H1 (cell line): ENCODE results near the gene ILDR2. TPM values are rescaled to one million over a fixed set of nuclear protein-coding genes. Genes with fewer than 3 reads are reported as not detected.
A peak's percentile ranks its signal among the peaks of the same experiment; 100 is the strongest.

ENCODE experiments used
- BCL11A ChIP-seq, 2 experiments: IDR thresholded peaks; one replicate each; pipeline ENCODE4 v1.6.1; 2011; ENCODE audit warnings: low read depth in 2 of 2, low read length in 2 of 2, mild to moderate bottlenecking in 2 of 2
- CHD1 ChIP-seq: IDR thresholded peaks from 2 replicates; pipeline ENCODE4 v1.6.1; 2012; ENCODE audit warnings: low read depth, low read length, improper control_type of control experiment
- CHD2 ChIP-seq: IDR thresholded peaks from 2 replicates; pipeline ENCODE4 v1.6.1; 2012; ENCODE audit warnings: low read length, improper control_type of control experiment
- CREB1 ChIP-seq: IDR thresholded peaks from 2 replicates; pipeline ENCODE4 v1.6.1; 2012; ENCODE audit warnings: inconsistent platforms
- EZH2 ChIP-seq: fragments of 200-600 bp; sonication (generic); IDR thresholded peaks from 2 replicates; pipeline ENCODE4 v1.7.1; 2012; ENCODE audit warnings: low read depth, mild to moderate bottlenecking, moderate library complexity, low read length, inconsistent platforms; ENCODE audit not compliant: severe bottlenecking
- KDM1A ChIP-seq: fragments of 200-600, 300-600 bp; sonication (generic); IDR thresholded peaks from 2 replicates; pipeline ENCODE4 v1.7.1; 2016; ENCODE audit warnings: mild to moderate bottlenecking, low read length, borderline replicate concordance
- KDM4A ChIP-seq: IDR thresholded peaks from one replicate; pipeline ENCODE4 v1.7.1; 2012; ENCODE audit warnings: low read depth, mild to moderate bottlenecking, moderate library complexity, low read length, inconsistent platforms; ENCODE audit not compliant: severe bottlenecking
- MAFK ChIP-seq: IDR thresholded peaks from 2 replicates; pipeline ENCODE4 v1.6.1; 2012; ENCODE audit warnings: low read depth, mild to moderate bottlenecking, improper control_type of control experiment, low read length
- NANOG ChIP-seq: IDR thresholded peaks from 2 replicates; pipeline ENCODE4 v1.6.1; 2011; ENCODE audit warnings: low read length, low read depth, mild to moderate bottlenecking, inconsistent platforms; ENCODE audit not compliant: insufficient read depth, poor library complexity, severe bottlenecking
- POLR2AphosphoS5 ChIP-seq: IDR thresholded peaks from 2 replicates; pipeline ENCODE4 v1.6.1; 2011; ENCODE audit warnings: low read depth, low read length
- RFX5 ChIP-seq: IDR thresholded peaks from 2 replicates; pipeline ENCODE4 v1.6.1; 2011; ENCODE audit warnings: low read depth, low read length, improper control_type of control experiment, borderline replicate concordance
- RXRA ChIP-seq: IDR thresholded peaks from 2 replicates; pipeline ENCODE4 v1.6.1; 2011; ENCODE audit warnings: low read depth, mild to moderate bottlenecking, low read length, moderate library complexity; ENCODE audit not compliant: insufficient read depth
- SIN3A ChIP-seq, 2 experiments: IDR thresholded peaks in 1 of 2; conservative IDR thresholded peaks in 1 of 2; 2 replicates each; pipeline ENCODE4 v1.6.1; 2011 to 2012; ENCODE audit warnings: low read length in 2 of 2, improper control_type of control experiment in 1 of 2, low read depth in 1 of 2, mild to moderate bottlenecking in 1 of 2
- SRF ChIP-seq: IDR thresholded peaks from 2 replicates; pipeline ENCODE4 v1.6.1; 2011; ENCODE audit warnings: mild to moderate bottlenecking, low read depth, low read length, moderate library complexity
- TEAD4 ChIP-seq: IDR thresholded peaks from 2 replicates; pipeline ENCODE4 v1.6.1; 2012; ENCODE audit warnings: low read depth, low read length, inconsistent platforms, mixed read lengths
- polyA plus RNA-seq, 7 experiments: library from polyadenylated mRNA; depleted of rRNA in 3 of 7; stranded (reverse) in 5 of 7; unstranded in 2 of 7; fragments of >200 nt in 5 of 7; fragments of 200-250 nt in 2 of 7; gene quantifications; 1 replicate in 5 of 7; 2 replicates in 1 of 7; 4 replicates in 1 of 7; pipeline versions ENCODE4 v1.2.1 to v1.2.3, GENCODE V29; 2011 to 2013; ENCODE audit warnings: missing spikeins in 2 of 7, mixed read lengths in 2 of 7
- total RNA-seq: library from RNA; stranded (reverse); fragmentation: NEBNext Ultra II Directional; extraction: Animal tissue kit (Norgen Biotek cat#: 25700); gene quantifications from 2 replicates; pipeline ENCODE4 v1.2.1, GENCODE V29; 2021
- TF ChIP-seq, protein P1 (sequence below): IDR thresholded peaks from 2 replicates; pipeline ENCODE4 v1.6.1; 2011; ENCODE audit warnings: low read length, improper control_type of control experiment

ILDR2 gene
- total and polyA plus RNA-seq, 2 of the 8 experiments (the other 6 are each of a cell fraction or from before 2014, with no cell fraction given): 0.85 to 0.86 TPM

DNA sequence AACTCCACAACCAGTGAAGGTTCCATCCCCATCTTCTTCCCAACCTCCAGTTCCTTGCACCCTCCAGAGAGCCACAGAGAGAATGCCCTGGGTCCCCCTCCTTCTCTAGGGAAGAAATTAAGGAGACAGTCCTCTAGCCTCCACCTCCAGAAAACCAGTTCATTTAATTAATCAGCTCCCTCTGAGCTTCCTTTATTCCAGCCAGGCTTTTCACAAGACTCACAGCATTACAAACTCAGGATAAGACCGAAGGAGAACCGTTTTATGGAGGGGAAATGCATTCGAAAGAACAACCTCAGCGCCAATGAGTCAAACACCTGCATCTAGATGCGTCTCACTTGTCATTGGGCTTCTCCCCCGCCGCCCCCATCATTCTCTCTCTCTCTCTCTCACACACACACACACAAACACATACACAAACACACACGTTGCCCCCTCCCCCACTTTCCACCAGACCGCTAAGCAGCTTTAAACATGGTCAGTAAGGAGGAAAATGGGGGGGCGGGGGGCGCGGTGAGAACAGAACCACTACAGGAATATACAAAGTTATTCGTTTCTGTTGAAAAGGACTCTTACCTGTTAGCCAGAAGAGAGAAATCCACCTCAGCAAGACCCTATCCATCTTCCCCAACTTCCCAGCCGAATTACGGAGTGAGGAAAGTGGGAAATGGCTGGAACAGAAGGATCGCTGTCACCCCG is 544 bp downstream of the ILDR2 start (continued):
- TF ChIP-seq, protein P1, sequence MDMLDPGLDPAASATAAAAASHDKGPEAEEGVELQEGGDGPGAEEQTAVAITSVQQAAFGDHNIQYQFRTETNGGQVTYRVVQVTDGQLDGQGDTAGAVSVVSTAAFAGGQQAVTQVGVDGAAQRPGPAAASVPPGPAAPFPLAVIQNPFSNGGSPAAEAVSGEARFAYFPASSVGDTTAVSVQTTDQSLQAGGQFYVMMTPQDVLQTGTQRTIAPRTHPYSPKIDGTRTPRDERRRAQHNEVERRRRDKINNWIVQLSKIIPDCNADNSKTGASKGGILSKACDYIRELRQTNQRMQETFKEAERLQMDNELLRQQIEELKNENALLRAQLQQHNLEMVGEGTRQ: no peak
- TF ChIP-seq CREB1 (no peak), KDM1A (peak; percentile 33; the same call in 1 of the 2 replicates), MAFK (no peak), BCL11A (IDR thresholded peaks at IDR 0.05; ENCODE audit: low read depth in 2 of 2, low read length in 2 of 2) (no peak), RXRA (no peak), RFX5 (no peak), POLR2AphosphoS5 (no peak), SRF (no peak), KDM4A (peak; percentile 11), EZH2 (peak; percentile 47), NANOG (no peak), CHD1 (no peak), SIN3A (conservative IDR thresholded peaks at IDR 0.05 in 1 of 2, IDR thresholded peaks at IDR 0.05 in 1 of 2; ENCODE audit: low read depth in 1 of 2, low read length in 2 of 2) (no peak), TEAD4 (no peak), CHD2 (no peak)
